GM18502 (cell line): ENCODE data around the gene SH2D3C.
"Not testable (repeated sequence)": the region's sequence is repeated elsewhere in the genome, so short reads cannot be mapped to it uniquely, and the experiment has no call there.

Experiments
- ATAC-seq: cut with Tn5 transposase; IDR thresholded peaks from one replicate; pipeline ENCODE4 v1.9.1; 2021; ENCODE audit warnings: mild to moderate bottlenecking; ENCODE audit not compliant: unreplicated experiment, poor library complexity

SH2D3C gene

GRCh38 chr9:127769929-127770582 lies 8.4 kb downstream of the SH2D3C start:
- no peak for ATAC-seq

DNA sequence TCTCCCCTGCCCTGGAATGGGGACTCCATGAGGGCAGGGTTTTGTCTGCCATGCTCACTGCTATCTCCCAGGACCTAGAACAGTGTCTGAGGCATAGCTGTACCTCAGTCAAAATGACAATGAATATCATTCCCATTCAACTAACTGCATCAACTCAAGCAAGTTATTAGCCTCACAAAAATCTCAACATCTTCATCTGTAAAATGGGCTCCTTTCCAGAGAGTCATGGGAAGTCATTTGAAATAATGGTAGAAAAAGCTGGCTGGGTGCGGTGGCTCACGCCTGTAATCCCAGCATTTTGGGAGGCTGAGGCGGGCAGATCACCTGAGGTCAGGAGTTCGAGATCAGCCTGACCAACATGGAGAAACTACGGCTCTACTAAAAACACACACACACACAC lies 9.4 kb downstream of the SH2D3C start:
- ATAC-seq: no peak

GRCh38 chr9:127768698-127769097 lies 9.8 kb downstream of the SH2D3C start:
- no peak for ATAC-seq

GRCh38 chr9:127767909-127768331 lies 10.5 kb downstream of the SH2D3C start:
- ATAC-seq: no peak

GRCh38 chr9:127767410-127767809 lies 11.1 kb downstream of the SH2D3C start:
- ATAC-seq: no peak

DNA sequence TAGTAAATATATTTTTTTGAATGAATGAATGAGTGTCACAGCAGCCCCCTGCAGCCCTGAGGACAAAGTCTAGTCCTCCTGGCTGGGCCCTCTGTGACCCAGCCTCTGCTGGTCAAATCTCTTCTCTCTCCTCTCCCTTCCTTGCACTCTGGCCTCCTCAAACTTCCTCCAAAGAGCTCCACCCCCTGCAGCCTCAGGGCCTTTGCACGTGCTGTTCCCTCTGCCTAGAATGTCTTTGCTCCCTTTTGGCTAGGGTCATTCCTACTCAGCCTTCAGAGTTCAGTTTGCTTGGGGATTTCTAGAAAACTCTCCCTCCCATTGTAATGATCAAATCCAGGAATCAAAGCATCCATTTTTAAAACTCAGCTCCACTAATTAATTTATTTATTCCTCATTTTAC lies 13.0 kb downstream of the SH2D3C start:
- no peak for ATAC-seq

- ATAC-seq: no peak
These were observed 14.5 kb downstream of the SH2D3C start for GRCh38 chr9:127763918-127764384.

DNA sequence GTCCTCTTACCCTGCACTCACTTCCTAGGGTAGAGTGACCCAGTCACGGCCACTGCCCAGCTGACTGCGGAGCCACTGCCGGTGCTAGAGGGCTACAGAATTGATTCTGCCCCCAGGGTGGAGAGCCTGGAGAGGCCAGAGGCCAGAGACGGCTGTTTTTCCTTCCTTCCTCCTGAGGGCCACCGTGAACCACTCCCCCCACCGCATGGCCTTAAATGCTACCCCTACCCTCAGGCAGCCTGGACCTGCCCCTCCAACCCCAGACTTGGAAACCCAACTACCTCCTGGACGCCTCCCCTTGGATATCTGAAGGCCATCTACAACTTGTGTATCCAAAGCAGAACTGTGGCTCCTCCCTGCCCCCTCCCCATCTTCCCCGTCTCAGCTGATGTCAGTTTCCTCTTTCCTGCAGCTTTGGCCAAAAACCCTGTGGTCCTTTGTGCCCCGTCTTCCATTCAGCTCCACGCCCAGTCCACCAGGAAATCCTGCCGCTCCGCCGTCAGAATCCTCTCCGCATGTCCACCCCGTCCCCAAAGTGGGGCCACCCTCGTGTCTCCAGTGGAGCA lies 16.3 kb downstream of the SH2D3C start:
- ATAC-seq: no peak

DNA sequence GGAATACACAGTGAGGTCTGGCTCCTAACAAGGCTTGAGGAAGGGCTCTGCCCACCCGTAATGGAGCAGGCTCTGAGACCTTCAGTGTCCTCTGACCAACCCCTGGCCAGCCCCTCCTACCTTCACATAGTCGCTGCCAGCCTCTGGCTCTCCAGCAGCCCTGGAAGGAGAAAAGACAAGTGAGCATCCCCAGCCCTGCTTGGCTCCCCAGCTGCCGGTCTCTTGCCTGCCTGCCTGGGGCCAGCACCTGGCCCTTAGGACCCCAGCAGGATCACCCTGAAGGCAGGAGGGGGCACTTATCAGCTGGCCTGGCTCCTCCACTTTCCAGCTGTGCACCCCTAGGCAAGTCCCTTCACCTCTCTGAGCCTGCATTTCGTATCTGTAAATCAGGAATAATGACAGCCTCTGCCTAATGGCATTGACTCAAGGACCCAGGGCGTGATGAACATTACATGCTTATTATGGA lies 16.9 kb downstream of the SH2D3C start:
- no peak for ATAC-seq

GRCh38 chr9:127761061-127761460 lies 17.4 kb downstream of the SH2D3C start:
- ATAC-seq: no peak

- no peak for ATAC-seq
These were observed 19.6 kb downstream of the SH2D3C start for GRCh38 chr9:127758843-127759242.

GRCh38 chr9:127756776-127757175 lies 21.7 kb downstream of the SH2D3C start:
- ATAC-seq: not testable (repeated sequence)

GRCh38 chr9:127756233-127756632 lies 22.2 kb downstream of the SH2D3C start:
- ATAC-seq: no peak

DNA sequence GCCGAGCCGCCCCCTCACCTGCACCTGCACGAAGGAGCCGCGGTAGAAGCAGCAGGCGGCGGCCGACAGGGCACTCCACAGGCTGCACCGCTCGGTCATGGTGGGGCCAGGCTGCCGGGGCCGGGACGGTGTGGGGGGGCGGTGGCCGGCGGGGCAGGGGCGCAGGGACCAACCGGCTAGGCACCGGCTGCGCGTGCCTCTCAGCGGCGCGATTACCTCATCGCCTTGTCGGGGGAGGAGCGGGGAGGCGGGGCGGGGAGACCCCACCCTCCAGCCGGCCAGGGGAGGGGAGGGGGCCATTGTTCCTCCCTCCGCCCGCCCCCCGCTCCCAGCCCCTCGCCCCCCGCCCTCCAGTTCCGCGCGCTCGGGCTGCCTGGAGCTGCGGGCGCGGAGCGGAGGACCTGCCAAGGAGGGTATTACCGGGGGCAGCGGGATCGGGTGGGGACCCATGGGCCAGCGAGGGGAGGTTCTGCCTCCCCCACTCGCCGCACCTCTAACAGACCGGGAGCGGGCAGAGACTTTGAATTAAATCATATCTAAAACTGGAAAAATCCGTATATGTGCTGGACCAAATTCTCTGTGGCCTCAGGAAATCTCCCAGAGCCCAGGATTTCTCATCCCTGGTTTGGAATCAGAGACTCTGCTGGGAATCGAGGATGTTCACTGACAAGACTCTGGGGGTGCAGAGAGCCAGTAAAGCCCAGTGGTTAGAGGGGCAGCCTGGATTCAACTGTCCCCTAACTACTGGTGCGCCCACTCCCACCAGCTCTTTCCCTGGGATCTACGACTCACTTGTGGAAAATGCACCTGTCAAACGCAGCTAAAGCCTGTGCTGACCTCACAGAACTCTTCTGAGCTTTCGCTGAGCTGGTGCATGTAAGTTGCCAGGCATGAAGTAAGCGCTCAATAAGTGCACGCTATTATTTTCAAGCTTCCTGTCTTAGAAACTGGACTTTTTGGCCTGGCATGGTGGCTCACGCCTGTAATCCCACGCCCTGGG lies 23.1 kb downstream of the SH2D3C start:
- ATAC-seq: no peak

DNA sequence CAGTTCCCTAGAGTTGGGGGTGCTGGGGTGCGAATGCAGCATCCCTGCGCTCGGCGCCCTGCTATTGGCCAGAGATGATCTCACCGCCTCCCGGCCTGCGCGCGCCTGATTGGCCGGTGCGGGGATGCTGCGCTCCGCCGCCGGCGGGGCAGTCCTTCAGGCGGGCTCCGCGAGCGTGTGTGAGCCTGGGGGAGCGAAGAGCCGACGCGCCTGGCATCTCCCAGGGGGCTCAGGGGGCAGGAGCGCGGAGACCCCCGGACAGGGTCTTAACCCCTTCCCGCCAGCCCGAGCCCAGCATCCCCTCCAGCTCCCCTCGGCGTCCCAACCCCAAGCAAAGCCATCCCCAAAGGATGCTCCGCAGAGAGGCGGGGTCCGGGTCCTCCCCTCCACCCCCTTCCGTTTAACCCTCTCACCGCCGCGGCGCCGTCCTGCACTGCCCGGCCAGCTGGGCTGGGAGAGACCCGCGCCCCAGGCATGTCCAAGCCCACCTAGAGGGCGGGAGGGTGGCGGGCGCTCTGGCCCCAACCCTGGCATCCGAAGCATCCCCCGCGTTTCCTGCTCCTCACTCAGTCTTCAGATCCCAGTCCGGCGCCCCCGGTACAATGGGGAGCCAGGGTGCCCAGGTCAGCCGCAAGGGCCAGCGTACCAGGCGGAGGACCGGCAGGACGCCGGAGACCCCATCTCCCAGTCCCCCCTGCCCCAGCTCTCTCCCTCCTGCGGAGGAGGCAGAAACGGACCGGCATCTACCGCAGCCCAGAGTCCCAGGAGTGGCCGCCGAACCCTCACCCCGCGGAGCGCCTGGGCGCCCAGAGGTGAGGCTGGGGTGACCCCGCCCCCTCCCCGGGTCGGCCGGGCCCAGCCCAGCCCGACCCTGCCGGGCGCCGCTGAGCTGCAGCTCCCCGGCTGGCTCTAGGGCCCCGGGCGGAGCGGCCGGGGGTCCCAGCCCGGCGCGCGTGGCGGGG lies 24.1 kb downstream of the SH2D3C start:
- no peak for ATAC-seq

- no peak for ATAC-seq
These were observed 24.8 kb downstream of the SH2D3C start for GRCh38 chr9:127753622-127754021.

DNA sequence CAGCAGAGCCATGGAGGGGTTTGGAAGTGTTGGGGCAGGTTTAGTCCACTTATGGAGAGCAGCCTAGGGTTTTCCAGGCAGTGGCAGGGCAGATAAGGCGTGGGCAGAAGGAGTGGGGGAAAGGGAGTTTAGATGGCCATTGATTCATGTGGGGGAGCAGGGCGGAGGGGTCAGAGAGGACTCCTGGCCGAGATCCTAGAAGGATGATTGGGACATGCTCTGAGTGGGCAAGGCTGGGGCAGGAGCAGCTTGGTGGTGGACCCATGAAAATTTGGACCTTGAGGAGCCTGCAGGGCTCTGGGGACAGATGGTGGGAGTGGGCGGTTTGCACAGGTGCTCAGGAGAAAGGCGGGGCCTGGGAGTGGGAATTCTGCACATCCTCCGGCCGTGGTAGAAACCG lies 25.3 kb downstream of the SH2D3C start:
- no peak for ATAC-seq

- ATAC-seq: no peak
These were observed 27.0 kb downstream of the SH2D3C start for GRCh38 chr9:127751269-127752054.
